Subcutaneous adipose tissue (tissue), 4 donors: ENCODE results near the gene TMEM212. TPM values are rescaled to one million over a fixed set of nuclear protein-coding genes. Genes with fewer than 3 reads are reported as not detected.

Experiments used
- CTCF ChIP-seq: fragments of 450-650 bp; IDR thresholded peaks from one replicate; pipeline ENCODE4 v1.5.1; 2016; ENCODE audit warnings: low read depth, mild to moderate bottlenecking, control low read depth, antibody characterized with exemption, moderate library complexity
- total RNA-seq, 4 donors: library from RNA; depleted of rRNA; stranded (reverse); fragments of >200 nt; gene quantifications; one replicate each; pipeline ENCODE4 v1.1.0, GENCODE V29; 2016

Gene TMEM212
- total RNA-seq, 4 donors from 2014 or later: 0.17 TPM; not detected in 3

- TF ChIP-seq CTCF: no peak
Measured at GRCh38 chr3:171865191-171865865, 22.2 kb downstream of the TMEM212 start.

- no peak for TF ChIP-seq CTCF
Measured at GRCh38 chr3:171867981-171868380, 24.8 kb downstream of the TMEM212 start.

GRCh38 chr3:171871392-171872274 lies 28.5 kb downstream of the TMEM212 start:
- no peak for TF ChIP-seq CTCF

GRCh38 chr3:171873580-171873979 lies 30.4 kb downstream of the TMEM212 start:
- TF ChIP-seq CTCF: no peak

GRCh38 chr3:171874251-171874681 lies 31.1 kb downstream of the TMEM212 start:
- no peak for TF ChIP-seq CTCF

GRCh38 chr3:171874879-171875278 lies 31.7 kb downstream of the TMEM212 start:
- no peak for TF ChIP-seq CTCF

GRCh38 chr3:171875923-171876412 lies 32.8 kb downstream of the TMEM212 start:
- TF ChIP-seq CTCF: no peak
